ENCODE measurements around the gene C6.

DNA sequence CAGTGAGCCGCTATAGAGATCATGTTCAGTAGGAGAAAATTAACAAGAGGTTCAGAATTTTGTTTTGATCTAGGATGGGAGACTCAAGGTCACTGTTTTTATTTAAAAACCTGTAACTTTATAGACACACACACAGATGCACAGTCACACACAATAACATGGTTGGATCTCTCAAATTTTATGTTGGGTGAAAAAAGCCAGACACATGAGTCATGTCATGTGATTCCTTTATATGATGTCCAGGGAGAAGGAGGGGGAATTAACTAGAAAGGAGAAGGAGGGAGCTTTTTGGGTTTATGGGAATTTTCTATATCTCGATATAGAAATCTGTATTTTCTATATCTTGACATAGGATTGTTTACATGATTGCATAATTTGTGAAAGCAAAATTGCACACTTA is 17.1 kb downstream of the C6 start:
- no peak for TF ChIP-seq CTCF (conservative IDR thresholded peaks at IDR 0.05)
- no peak for TF ChIP-seq EZH2 (IDR thresholded peaks at IDR 0.05; ENCODE audit: low read depth)
